HG03439 (cell line): ENCODE measurements around the gene JARID2.

Experiments
- ATAC-seq: cut with Tn5 transposase; IDR thresholded peaks from one replicate; pipeline ENCODE4 v1.9.1; 2021; ENCODE audit warnings: mild to moderate bottlenecking, moderate library complexity; ENCODE audit not compliant: unreplicated experiment

JARID2 gene

GRCh38 chr6:15513131-15513771 lies 267.4 kb downstream of the JARID2 start:
- ATAC-seq, result no peak

- no peak for ATAC-seq
Measured at GRCh38 chr6:15513801-15514711, 268.2 kb downstream of the JARID2 start.

GRCh38 chr6:15515226-15515625 lies 269.4 kb downstream of the JARID2 start:
- ATAC-seq, result no peak

- no peak for ATAC-seq
Measured at GRCh38 chr6:15515660-15516375, 269.9 kb downstream of the JARID2 start.

GRCh38 chr6:15516378-15516777 lies 270.5 kb downstream of the JARID2 start:
- ATAC-seq, result no peak

- no peak for ATAC-seq
Measured at GRCh38 chr6:15516923-15517560, 271.2 kb downstream of the JARID2 start.

- no peak for ATAC-seq
Measured at GRCh38 chr6:15517600-15517999, 271.7 kb downstream of the JARID2 start.

GRCh38 chr6:15518057-15518456 lies 272.2 kb downstream of the JARID2 start:
- no peak for ATAC-seq

- ATAC-seq, result no peak
Measured at GRCh38 chr6:15518878-15519277, 273.0 kb downstream of the JARID2 start.

GRCh38 chr6:15519681-15520080 lies 273.8 kb downstream of the JARID2 start:
- ATAC-seq, result no peak

GRCh38 chr6:15520626-15521203 lies 274.8 kb downstream of the JARID2 start:
- ATAC-seq, result no peak

GRCh38 chr6:15521582-15521981 lies 275.7 kb downstream of the JARID2 start:
- ATAC-seq, result no peak

- ATAC-seq, result no peak
Measured at GRCh38 chr6:15522026-15522425, 276.2 kb downstream of the JARID2 start.

- ATAC-seq, result no peak
Measured at GRCh38 chr6:15522427-15522826, 276.6 kb downstream of the JARID2 start.

- no peak for ATAC-seq
Measured at GRCh38 chr6:15522856-15523529, 277.1 kb downstream of the JARID2 start.

- ATAC-seq, result no peak
Measured at GRCh38 chr6:15523679-15524630, 278.1 kb downstream of the JARID2 start.

GRCh38 chr6:15524861-15525401 lies 279.1 kb downstream of the JARID2 start:
- no peak for ATAC-seq

GRCh38 chr6:15526212-15526701 lies 280.4 kb downstream of the JARID2 start:
- ATAC-seq, result peak; percentile 75
